ENCODE results near the gene FOXK1.

The FOXK1 gene

DNA sequence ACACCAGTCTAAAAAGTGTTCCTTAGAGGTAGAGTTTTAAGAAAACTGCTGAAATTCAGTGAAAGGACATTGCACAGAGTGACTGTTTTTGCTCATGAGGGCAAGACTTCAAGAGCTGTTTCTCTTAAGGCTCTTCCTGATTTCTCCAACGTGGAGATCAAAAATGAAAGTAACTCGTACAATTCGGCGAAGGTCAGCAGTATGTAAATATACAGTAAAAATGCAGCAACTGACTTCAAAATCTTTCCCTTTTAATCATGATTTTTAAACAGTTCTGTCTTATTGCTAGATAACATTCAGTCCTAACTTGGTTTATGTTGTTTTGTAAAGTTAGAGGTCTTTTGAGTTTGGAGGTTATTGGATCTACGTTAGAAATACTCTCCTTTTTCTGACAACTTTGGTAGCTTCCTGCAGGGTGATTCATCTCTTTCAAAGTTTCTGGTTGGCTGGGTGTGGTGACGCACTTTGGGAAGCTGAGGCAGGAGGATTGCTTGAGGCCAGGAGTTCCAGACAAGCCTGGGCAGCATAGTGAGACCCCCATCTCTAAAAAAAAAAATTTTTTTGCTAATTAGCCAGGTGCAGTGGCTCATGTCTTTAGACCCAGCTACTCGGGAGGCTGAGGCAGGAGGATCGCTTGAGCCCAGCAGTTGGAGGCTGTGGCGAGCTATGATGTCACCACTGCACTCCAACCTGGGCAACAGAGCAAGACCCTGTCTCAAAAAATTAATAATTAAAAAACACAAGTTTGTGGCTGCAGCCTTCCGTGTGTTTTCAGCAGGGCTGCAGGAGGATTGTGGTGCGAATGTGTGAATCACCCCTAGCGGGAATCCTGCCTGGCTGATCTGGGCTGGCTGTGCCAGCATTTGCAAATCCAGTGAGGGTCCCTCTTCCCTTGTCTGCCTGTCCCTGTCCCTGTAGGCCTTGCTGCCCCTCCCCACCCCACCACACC is 64.2 kb downstream of the FOXK1 start:
- peak in 1 of 2 donors; percentile 91 for DNase-seq

DNA sequence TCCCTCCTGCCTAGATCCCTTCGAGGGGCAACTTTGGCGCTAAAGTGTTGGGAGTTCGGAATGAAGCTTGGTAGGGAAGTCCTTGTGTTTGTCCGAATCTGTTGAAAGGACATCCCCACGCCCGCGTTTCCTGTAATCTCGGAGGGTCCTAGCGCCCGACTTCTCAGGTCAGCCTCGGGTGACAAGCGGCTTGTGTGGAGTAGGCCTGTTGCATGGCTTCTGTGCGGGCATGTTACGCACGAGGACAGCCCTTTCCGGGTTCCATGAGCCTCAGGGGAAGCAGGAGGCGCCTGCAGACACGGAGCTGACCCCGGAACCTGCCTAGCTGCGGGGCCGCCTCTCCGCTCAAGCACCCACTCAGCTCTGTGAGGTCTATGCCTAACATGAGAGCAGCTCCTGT is 64.9 kb downstream of the FOXK1 start:
- DNase-seq = no peak

DNA sequence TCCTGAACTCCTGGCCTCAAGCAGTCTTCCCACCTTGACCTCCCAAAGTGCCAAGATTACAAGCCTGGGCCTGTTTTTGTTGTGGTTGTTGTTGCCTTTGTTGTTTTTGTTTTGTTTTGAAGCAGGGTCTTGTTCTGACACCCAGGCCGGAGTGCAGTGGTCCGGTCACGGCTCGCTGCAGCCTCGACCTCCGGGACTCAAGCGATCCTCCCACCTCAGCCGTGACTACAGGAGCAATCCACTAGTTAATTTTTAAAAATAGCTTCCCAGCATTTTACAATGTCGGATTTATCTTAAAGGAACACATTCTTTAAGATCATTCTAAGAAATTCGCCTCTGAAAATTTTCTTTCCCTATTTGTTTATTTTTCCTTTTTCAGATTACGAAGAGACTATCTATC is 65.7 kb downstream of the FOXK1 start:
- no peak for DNase-seq

DNA sequence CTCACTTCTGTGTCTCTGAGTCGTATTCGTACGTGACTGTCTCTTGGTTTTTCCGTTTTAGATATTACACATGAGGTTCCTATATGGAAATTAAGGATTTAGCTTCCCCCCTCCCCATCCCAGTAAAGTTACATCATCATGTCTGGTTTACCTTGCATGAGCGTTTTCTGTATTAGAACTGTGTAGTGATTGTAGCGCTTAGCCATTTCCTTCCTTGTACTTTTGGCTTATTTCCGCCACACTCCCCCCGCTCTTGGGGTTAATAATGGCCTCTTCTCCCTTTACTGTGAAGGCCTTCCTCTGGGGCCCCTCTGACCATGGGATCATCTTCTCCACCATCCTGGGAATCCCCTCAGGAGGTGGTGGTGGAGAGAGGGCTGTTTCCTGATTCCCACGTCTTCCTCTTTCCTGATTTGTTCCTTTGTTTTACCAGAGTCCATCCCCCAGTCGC is 66.2 kb downstream of the FOXK1 start:
- no peak for DNase-seq

DNA sequence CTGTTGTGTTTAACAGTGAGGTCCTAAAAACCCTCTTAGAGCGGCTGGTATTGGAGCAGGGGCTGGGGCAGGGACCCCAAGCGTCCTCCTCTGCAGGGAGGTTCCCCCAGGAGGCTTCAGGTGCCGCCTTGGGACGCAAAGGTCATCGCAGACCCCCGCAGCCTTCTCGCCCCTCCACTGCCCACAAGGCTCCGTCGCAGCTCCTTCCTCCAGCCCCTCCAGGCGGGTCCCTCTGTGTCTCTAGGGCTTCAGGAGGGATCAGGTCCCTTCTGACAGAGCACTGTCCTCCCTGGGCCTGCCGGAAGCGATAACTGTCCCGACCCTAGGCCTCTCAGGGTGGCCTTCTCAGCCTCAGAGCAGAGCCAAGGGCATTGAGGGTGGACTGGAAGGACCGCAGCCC is 67.3 kb downstream of the FOXK1 start:
- no peak for DNase-seq

DNA sequence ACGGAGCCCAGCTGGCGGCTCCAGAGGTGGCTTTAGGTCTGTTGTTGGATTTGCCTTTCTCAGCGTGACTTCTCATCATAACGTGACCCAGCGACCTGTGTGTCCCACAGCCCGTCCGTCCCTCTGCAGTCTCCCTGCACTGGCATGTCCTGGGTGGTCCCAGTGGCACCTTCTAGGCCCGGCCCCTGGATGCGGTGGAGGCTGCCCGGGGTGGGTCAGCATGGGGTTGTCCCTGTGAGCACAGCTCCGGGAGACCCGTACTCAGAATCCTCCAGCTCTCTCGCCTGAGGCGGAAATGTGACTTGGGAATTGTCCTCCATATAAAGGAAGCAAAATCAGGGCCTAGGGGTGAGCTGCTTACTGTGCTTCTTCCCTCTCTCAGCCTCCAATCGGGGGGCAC is 67.7 kb downstream of the FOXK1 start:
- DNase-seq = no peak

DNA sequence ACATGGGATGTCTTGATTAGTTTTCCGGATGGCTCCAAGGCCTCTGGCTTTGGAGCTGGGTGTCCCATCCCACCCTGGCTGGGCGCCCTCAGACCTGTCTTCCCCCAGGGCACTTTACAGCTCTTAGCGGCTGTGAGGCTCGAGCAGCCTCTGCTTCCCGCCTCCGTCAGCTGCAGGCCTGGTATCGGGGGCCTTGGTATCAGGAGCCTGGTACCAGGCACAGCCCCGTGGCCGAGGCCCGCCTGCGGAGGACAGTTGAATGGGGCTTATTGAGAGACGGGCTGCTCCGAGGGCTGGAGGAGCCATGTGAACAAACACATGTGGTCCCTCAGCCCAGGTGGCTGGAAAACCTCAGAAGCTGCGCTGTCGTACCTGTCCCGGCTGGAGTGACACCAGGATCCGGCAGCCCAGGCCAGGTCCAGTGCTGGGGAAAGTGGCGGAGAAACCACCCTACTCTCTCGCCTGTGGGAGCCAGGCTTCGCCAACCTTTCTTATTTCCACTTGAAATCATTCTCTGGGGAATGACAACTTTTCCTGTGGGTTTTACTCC is 69.4 kb downstream of the FOXK1 start:
- no peak for DNase-seq

DNA sequence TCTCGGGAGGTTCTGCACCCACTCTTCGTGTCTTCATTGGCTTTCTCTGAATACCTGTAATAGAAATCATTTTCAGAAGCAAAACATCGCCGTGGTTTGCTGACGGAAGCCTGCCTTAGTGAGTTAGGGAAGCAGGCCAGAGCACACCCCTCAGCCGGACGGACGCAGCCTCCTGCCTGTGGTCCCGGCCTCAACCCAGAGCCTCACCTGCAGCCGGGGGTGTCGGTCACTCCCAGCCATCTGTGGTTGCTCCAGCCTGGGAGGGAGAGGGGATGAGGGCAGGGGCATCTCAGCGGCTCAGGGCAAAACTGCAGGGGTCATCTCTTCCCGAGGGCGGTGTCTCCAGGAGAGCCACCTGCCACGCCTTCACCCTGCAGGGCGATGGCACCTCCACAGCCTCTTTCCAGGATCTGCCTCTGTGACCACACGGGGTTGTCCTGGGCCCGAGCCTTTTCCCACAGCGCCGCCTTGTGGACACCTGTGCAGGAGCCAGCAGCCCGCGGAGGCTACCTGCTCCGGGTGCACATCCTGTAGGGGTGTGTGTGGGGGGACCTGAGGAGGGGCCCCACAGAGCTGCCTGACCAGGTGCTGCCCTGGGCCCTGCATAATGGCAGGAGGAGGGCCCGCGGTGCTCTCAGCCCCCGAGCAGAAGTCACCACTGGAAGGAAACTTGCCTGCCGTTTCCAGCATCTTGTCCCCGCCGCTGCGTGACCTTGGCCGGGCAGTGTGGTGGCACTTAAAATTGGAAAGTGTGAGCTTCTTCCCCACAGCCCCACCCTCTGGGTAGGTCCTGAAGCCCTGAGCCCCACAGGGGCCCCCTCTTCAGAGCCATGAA is 71.7 kb downstream of the FOXK1 start:
- DNase-seq = peak; percentile 43 to 45

DNA sequence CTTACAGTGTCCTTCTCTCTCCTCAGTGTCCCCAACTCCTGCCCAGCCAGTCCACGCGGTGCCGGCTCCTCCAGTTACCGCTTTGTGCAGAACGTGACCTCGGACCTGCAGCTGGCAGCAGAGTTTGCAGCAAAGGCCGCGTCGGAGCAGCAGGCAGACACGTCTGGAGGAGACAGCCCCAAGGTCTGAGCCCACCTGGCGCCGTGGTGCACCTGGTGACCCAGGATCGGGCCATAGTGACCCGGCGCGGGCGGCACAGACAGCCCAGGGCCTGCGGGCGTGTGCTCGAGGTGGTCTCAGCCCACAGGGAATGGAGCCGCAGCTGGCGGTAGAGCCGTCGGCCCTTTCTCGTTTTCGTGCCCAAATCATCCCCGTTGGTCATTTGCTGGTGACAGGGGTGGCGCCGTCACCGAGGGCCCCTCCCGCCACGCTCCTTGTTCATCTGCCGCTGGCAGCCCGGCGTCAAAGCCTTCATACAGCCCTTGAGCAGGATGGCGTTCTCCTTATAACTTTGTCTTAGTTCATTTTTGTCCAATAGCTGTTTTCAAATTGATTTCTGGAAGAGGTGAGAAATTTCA is 72.4 kb downstream of the FOXK1 start:
- no peak for DNase-seq

DNA sequence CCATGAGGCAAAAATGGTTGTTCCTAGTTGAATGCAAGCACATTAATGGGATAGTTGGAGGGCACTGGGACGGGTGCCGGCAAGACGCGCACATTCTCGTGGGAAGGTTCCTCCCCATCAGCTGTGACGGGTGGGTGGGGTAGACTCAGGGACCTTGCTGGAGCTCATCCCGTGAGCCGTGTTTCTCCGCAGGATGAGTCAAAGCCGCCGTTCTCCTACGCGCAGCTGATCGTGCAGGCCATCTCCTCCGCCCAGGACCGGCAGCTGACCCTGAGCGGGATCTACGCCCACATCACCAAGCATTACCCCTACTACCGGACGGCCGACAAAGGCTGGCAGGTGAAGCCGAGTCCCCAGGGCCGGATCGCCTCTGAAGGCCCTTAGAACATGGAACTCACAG is 73.0 kb downstream of the FOXK1 start:
- no peak for DNase-seq

DNA sequence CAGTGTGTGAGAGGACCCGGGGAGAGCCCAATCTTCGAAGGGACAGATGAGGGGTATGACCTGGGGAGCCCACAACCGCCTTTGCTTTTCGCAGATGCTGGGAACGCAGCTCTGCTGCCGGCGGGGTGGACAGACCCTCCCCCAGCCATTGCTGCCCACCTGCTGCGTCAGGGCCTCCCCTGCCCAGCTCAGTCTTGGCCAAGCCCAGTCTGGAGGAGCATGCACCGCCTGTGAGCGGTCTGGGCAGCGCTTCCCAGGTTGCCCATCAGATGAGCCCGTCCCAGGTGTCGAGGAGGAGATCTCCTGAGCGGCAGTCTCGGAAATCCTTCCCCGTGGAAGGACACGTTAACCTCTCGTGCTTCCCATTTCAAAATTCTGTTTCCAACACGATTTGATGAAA is 76.0 kb downstream of the FOXK1 start:
- DNase-seq = no peak

DNA sequence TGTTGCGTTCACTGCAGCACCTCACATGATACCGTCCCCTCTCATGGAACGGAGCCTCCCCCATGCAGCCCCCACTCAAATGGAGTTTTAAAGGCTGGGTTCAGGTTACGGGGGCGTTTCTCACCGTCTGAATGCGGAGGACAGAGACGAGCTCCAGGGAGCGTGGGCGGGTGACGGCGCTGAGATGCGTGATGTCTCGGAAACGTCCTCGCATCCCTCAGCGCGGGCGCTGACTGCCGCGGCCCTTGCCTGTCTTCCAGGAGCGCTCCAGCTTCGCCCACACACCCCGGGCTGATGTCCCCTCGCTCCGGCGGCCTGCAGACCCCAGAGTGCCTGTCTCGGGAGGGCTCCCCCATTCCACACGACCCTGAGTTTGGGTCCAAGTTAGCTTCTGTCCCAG is 76.7 kb downstream of the FOXK1 start:
- DNase-seq = no peak

DNA sequence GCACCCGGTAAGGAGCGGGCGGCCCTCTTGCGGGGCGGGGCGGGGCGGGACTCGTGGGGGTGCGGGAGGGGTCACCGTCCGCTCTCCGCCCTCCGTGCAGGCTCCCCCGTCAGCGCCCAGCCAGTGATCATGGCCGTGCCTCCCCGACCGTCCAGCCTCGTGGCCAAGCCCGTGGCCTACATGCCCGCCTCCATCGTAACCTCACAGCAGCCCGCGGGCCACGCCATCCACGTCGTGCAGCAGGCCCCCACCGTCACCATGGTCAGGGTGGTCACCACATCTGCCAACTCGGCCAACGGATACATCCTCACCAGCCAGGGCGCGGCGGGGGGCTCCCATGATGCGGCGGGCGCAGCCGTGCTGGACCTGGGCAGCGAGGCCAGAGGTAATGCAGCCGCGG is 77.1 kb downstream of the FOXK1 start:
- DNase-seq = no peak

DNA sequence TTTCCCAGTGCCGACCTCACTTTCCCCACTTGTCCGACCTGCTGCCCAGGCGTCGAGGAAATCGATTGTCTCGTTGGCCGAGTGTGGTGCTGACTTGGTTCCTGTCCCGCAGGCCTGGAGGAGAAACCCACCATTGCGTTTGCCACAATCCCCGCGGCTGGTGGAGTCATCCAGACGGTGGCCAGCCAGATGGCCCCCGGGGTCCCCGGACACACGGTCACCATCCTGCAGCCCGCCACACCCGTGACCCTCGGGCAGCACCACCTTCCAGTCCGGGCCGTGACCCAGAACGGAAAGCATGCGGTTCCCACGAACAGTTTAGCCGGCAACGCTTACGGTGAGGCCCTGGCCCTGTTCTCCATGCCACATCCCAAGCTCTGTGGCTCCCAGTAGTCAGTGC is 78.9 kb downstream of the FOXK1 start:
- DNase-seq = no peak

DNA sequence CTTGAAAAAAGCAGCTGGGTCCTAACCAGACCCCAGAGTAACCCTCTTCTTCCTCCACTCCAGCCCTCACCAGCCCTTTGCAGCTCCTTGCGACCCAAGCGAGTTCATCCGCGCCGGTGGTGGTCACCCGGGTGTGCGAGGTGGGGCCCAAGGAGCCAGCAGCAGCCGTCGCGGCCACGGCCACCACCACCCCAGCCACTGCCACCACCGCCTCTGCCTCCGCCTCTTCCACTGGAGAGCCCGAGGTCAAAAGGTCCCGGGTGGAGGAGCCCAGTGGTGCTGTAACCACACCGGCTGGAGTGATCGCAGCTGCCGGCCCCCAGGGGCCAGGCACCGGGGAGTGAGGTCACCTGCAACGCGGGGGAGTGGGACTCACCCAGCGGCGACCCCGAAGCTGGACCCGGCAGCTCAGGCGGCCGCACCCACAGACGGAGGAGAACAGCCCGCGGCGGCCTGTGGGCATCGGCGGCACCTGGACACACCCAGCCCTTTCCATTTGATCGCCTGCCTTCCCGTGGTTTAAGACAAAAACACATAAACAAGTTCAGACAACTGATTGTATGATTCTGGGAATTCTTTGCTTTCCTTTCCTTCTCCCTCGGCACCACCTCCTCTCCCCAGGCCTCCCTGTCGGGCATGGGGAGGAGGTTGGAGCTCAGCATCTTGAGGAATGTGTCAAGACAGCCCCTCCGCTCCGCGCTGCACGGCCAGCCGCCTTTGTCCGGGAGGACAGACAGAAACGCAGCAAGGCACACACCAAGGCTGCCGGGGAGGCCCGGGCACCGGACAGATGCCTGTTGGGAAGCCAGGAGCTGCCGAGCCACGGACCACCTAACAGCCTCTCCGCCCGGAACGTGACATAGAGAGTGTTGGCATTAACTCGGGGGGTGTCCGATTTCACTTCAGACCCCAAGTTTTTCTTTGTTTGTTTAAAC is 80.3 kb downstream of the FOXK1 start:
- no peak for DNase-seq

DNA sequence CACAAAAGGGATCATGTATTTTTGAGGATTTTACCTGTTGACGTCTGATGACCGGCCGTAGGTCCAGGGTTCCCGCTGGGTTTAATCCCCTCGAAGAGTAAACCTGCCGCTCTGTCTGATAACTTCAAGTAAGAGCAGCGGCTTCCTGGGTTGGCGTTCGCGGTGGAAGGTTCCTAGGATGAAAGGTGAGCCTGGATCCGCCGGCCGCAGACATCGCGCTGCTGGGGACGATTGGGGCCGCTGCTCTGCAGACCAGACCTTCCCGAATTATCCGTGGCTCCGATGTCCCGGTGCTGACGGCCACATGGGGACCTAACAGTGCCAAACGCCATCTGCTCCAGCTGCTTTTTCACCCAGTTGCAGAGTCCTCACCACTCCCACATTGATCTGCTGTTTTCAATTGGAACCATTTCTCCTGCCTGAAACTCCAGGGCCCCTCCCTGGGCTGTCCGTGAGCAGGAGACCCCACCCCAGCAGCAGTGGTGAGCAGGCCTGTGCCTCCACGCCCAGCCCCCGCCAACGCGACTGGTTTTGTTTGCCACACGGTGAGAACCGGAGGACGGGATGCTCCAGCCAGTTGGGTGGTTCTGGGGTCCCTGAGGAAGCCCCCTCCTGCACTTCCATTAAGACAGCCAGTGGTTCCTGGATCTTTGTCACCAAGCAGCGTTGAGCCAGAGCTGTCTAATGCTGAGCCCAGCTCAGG is 81.1 kb downstream of the FOXK1 start:
- no peak for DNase-seq

DNA sequence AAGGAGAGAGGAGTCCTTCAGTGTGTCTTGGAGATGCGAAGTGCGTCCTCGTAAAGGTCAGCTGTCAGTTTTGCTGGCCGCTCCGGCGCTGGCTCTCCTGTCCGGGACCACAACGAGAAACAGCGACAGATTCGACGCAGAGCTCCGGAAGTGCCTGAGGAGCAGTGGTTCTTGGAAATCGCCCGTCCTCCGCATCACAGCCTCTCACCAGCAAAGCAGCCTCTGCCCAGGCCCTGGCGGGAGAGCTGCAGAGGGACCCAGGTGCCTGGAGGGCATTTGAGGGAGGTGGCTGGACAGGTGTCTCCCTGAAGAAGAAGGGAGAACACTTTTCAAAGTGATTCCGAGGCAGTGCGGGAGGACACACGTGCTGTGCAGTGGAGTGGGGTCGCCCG is 81.7 kb downstream of the FOXK1 start:
- DNase-seq = no peak

DNA sequence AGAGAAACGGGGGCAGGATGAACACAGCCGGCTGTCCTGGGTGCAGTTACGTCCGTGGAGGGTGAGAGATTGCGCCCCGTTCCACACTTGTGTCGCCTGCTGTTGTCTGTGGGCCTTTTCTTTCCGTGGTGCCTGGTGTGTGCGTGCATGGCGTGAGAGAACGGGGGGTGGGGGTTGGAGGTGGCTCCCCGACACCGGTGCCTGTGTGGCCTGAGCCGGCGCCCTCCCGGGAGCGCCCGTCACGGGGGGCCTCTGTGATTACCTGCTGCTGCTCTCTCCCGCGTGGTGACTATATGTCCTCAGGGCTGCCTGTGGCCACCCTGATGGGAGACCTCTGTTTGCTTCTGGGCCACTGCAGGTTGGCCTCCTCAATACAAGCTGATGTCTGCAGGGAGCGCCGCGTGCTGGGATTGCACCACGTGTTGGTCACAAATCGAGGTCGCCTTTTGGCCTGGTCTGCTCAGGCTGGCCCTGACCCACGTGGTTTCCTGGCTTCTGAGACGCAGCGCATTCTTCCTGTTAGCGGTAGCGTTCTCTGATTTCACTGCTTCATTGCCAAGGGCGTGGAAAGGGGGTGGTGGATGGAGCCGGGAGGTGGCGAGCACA is 82.4 kb downstream of the FOXK1 start:
- no peak for DNase-seq

DNA sequence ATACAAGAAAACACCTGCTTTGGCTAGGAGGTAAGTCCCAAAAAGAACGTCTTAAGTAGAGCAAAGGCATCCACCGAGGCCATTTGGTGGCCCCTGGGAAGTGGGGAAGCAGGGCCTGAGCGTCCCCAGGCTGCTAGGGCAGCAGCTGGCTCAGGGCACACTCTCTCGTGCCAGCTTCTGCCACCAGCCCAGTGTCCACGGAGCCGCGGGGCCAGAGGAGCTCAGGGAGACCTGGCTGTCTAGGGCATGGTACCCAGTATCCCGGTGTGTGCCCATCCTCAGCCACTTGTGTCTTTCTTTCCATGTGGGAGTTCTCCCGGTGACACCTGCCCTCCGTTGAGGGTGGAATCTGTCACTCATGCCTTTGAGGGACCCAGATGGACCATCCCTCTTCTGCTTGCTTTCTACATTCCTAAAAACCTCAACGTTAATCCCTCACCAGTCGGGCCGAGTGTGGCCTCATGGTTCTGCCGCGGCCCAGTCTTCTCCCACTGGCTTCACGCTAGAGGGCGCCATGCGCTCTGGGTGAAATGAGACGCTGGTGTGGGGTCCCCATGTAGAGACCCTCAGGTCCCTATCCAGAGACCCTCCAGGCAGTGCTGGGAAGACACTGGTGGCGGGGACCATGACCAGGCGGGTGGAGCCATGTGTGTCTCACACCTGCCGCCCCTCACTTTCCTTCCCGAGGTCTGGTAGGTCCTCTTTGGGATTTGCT is 83.8 kb downstream of the FOXK1 start:
- no peak for DNase-seq

Data from bone marrow (tissue), 2 donors.